Left lung (tissue), 10 donors: ENCODE data around the gene SERINC2. TPM values are rescaled to one million over a fixed set of nuclear protein-coding genes. Genes with fewer than 3 reads are reported as not detected.

ENCODE experiments used
- ATAC-seq: fragments of 200-7000 bp; cut with Tn5 transposase; one replicate; pipeline ENCODE4 v1.9.1; 2020; ENCODE audit warnings: moderate library complexity
- DNase-seq, 4 donors: peaks; one replicate each; pipeline ENCODE4 v3.0.0-alpha.2; 2013 to 2020
- H3K27ac ChIP-seq, 2 donors: fragments of 200-600 bp; sonication (generic) in 1 of 2; one replicate each; pipeline versions ENCODE4 v1.5.0 to v1.8.0; 2020 to 2021
- H3K27me3 ChIP-seq, 2 donors: fragments of 200-600 bp; sonication (generic) in 1 of 2; one replicate each; pipeline versions ENCODE4 v1.5.0 to v1.8.0; 2020 to 2021
- H3K36me3 ChIP-seq, 2 donors: fragments of 200-600 bp; sonication (generic) in 1 of 2; one replicate each; pipeline versions ENCODE4 v1.5.0 to v1.8.0; 2020 to 2021
- H3K4me1 ChIP-seq, 2 donors: fragments of 200-600 bp; one replicate each; pipeline ENCODE4 v1.8.0; 2021
- H3K4me3 ChIP-seq, 2 donors: fragments of 200-600 bp; sonication (generic) in 1 of 2; one replicate each; pipeline versions ENCODE4 v1.5.0 to v1.8.0; 2020 to 2021; ENCODE audit warnings: mild to moderate bottlenecking in 1 of 2
- H3K9me3 ChIP-seq, 2 donors: fragments of 200-600 bp; sonication (generic) in 1 of 2; one replicate each; pipeline versions ENCODE4 v1.5.0 to v1.8.0; 2020 to 2021
- intact Hi-C, 2 donors: fragments of 100-400 bp; cut with DNase I; formaldehyde crosslinking; loops; one replicate each; pipeline versions ENCODE4 v1.11.2 to v1.14.2; 2022
- polyA plus RNA-seq, 6 donors: library from polyadenylated mRNA; unstranded; fragments of 120-200 nt; gene quantifications; one replicate each; pipeline ENCODE4 v1.2.1, GENCODE V29; 2013; ENCODE audit not compliant: insufficient read length in 6 of 6
- total RNA-seq, 2 donors: library from RNA; stranded (reverse); fragmentation: NEBNext Ultra II Directional; extraction: Animal tissue kit (Norgen Biotek cat#: 25700); gene quantifications; one replicate each; pipeline ENCODE4 v1.2.1, GENCODE V29; 2021
- TF ChIP-seq, protein P1 (sequence below), 2 donors: fragments of 200-600 bp; sonication (generic) in 1 of 2; IDR thresholded peaks; one replicate each; pipeline versions ENCODE4 v1.5.0 to v1.8.0; 2021; ENCODE audit warnings: antibody characterized with exemption in 2 of 2
- donor health status: DM: no; HTN: yes; CAD: no.
- donor health status: DM: no; HTN: no; CAD: no.

Gene SERINC2
- total and polyA plus RNA-seq, 8 donors = 10.4 to 126 (median 14.2) TPM

DNA sequence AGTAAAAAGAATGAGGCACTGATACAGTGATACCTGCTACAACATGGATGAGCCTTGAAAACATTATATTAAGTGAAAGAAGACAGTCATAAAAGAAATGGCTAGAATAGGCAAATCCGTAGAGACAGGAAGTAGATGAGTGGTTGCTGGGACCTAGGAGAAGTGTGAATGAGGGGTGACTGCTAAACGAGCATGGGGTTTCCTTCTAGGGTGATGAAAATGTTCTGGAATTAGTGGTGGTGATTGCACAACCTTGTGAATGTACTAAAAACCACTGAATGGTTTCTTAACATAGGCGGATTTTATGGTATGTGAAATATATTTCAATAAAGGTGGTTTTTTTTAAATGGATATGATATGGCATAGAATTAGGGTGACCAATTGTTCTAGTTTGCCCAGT lies 12.6 kb upstream of the SERINC2 start:
- H3K4me3 ChIP-seq = no peak overlapping the region
- H3K27ac ChIP-seq = no peak overlapping the region
- H3K36me3 ChIP-seq = no peaks in the 10 kb centered on the region
- peaks cover 0 to 18% of the 10 kb centered on the region in 2 donors for H3K4me1 ChIP-seq
- TF ChIP-seq, protein P1, sequence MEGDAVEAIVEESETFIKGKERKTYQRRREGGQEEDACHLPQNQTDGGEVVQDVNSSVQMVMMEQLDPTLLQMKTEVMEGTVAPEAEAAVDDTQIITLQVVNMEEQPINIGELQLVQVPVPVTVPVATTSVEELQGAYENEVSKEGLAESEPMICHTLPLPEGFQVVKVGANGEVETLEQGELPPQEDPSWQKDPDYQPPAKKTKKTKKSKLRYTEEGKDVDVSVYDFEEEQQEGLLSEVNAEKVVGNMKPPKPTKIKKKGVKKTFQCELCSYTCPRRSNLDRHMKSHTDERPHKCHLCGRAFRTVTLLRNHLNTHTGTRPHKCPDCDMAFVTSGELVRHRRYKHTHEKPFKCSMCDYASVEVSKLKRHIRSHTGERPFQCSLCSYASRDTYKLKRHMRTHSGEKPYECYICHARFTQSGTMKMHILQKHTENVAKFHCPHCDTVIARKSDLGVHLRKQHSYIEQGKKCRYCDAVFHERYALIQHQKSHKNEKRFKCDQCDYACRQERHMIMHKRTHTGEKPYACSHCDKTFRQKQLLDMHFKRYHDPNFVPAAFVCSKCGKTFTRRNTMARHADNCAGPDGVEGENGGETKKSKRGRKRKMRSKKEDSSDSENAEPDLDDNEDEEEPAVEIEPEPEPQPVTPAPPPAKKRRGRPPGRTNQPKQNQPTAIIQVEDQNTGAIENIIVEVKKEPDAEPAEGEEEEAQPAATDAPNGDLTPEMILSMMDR (IDR thresholded peaks at IDR 0.05) = no peak
- ATAC-seq (no peak), DNase-seq (no peak)
- no peaks in the 10 kb centered on the region for H3K9me3 ChIP-seq
- H3K27me3 ChIP-seq = no peaks in the 10 kb centered on the region
- intact Hi-C loops = no loop called here

DNA sequence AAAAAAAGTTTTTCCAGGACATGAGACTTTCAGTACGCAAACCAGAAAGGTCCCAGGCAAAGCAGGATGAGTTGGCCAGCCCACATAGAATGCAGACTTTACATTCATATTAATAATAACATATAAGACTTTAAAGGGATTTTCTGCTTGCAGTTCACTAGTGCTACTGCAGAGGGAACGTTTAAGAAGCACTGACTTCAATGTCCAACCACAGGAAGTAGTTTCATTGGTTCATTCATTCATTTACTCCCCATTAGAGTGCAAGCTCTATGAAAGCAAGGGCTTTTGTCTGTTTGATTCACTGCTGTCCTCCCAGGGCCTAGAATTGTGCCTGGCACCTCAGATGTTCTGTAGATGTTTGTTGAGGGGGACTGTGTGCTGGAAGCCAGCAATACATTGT lies 11.8 kb upstream of the SERINC2 start:
- Histone ChIP-seq H3K27ac (no peak overlapping the region), H3K4me1 (peaks cover 0 to 18% of the 10 kb centered on the region in 2 donors), H3K4me3 (no peak overlapping the region), H3K9me3 (no peaks in the 10 kb centered on the region), H3K36me3 (no peaks in the 10 kb centered on the region), H3K27me3 (no peaks in the 10 kb centered on the region)
- DNase-seq (no peak), ATAC-seq (no peak)
- intact Hi-C loops = no loop called here
- TF ChIP-seq, protein P1 (IDR thresholded peaks at IDR 0.05) = no peak

DNA sequence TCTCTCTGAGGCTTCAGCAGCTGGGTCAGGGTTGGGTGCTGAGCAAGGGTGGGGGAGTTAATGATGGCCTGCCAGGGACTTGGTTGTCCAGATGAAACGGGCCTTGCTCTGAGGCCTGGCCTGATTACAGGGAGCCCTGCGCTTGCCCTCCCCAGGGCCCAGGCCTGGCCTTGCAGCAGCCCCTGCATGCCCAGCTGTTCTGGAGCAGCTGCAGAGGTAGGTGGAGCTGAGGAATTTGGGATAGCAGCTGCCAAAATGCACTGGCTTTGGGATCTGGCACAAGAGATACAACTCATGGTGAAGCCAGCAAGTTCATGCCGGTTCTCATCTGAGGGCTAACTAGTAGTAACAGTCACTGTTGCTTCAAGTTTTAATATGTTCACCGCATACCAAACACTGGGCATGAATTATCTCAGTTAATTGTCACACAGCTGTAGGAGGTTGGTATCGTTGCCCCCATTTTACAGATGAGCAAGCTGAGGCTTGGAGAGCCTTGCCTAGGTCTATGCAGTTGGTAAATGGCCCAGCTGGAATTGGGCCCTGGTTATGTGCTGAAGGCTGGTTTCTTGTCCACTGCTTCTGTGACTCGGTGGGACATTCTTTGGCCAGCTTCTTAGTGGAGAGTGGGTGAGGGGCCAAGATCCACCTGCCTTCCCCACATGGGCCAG lies 7.3 kb upstream of the SERINC2 start:
- H3K27ac ChIP-seq = no peak overlapping the region
- ATAC-seq (no peak), DNase-seq (no peak)
- H3K4me3 ChIP-seq = no peak overlapping the region
- no peaks in the 10 kb centered on the region for H3K9me3 ChIP-seq
- peaks cover 0 to 4% of the 10 kb centered on the region in 2 donors for H3K4me1 ChIP-seq
- TF ChIP-seq, protein P1 (IDR thresholded peaks at IDR 0.05) = no peak
- H3K27me3 ChIP-seq = peaks cover 0 to 11% of the 10 kb centered on the region in 2 donors
- H3K36me3 ChIP-seq = no peaks in the 10 kb centered on the region
- intact Hi-C loops = no loop called here

DNA sequence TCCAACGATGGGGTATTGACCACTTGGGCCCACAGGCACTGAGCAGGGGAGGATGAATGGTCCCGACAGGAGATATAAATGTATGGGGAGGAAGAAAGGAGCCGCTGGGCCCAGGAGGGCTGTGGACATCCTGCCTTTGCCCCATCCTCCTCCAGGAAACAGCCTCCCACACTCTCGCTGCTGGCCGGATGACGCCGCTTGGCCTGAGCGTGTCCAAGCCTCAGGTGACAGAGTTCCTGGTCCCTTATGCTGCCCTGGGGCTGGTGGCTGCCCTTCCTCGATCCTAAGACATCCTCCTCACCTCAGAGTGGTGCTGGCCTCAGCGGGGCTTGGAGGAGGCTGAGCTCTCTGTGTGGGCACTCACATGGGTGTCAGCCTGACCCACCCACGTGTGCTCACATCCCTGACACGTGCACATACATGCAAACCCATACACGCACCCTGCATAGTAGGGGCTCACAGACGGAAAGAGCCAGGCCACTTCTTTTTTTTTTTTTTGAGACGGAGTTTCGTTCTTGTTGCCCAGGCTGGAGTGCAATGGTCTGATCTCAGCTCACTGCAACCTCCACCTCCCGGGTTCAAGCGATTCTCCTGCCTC lies 5.9 kb upstream of the SERINC2 start:
- no peaks in the 10 kb centered on the region for H3K9me3 ChIP-seq
- no peak overlapping the region for H3K27ac ChIP-seq
- H3K4me1 ChIP-seq = no peaks in the 10 kb centered on the region
- no peak for DNase-seq
- H3K4me3 ChIP-seq = no peak overlapping the region
- TF ChIP-seq, protein P1 (IDR thresholded peaks at IDR 0.05) = no peak
- peaks cover 0 to 21% of the 10 kb centered on the region in 2 donors for H3K27me3 ChIP-seq
- ATAC-seq = no peak
- H3K36me3 ChIP-seq = no peaks in the 10 kb centered on the region
- intact Hi-C loops = no loop called here

DNA sequence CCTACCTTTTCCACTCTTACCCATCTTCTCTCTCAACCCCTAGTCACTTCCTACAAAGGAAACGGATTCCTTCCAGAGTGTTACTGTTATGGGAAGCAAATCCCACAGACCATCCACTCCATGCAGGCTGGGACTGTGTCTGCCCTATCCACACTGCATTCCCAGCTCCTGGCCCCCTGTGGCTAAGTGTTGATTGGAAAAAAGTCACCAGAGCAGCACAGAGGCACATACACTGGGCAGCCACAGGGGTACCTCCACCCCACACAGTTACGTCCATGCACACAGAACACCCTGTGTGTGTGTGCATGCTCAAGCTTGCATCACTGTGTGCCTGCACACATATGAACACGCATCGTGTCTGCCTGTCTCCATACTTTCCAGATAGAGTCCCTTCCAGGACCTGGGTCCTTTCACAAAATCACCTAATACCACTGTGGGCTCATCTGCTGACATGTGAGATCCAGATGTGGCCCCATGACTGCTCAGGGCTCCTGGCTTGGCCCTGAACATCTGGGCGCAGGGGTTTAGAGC lies 4.2 kb upstream of the SERINC2 start:
- Histone ChIP-seq H3K36me3 (no peaks in the 10 kb centered on the region), H3K9me3 (no peaks in the 10 kb centered on the region), H3K4me3 (no peak overlapping the region), H3K4me1 (peaks cover 0 to 9% of the 10 kb centered on the region in 2 donors), H3K27me3 (peaks cover 5 to 37% of the 10 kb centered on the region in 2 donors), H3K27ac (no peak overlapping the region)
- TF ChIP-seq, protein P1 (IDR thresholded peaks at IDR 0.05) = no peak
- intact Hi-C loops = no loop called here
- DNase-seq (no peak), ATAC-seq (no peak)
